HL-60 (cell line): ENCODE results near the gene STAP1.

ENCODE experiments used
- DNase-seq, 2 experiments: peaks; one replicate each; pipeline ENCODE4 v3.0.0-alpha.2; 2010 to 2020; ENCODE audit warnings: low read depth in 1 of 2, low spot score in 1 of 2
- H3K27ac ChIP-seq: fragments of 250-450 bp; sonication (Bioruptor Pico); replicated peaks from 2 replicates; pipeline ENCODE4 v1.5.1; 2020; ENCODE audit warnings: mild to moderate bottlenecking, moderate library complexity
- H3K27me3 ChIP-seq: fragments of 250-450 bp; sonication (Bioruptor Pico); 2 replicates; pipeline ENCODE4 v1.5.1; 2021; ENCODE audit warnings: mild to moderate bottlenecking, moderate library complexity; ENCODE audit not compliant: insufficient read depth, poor library complexity, severe bottlenecking
- H3K4me3 ChIP-seq: replicated peaks from 2 replicates; pipeline ENCODE4 v1.5.1; 2011; ENCODE audit warnings: mild to moderate bottlenecking, control low read depth, low read length; ENCODE audit not compliant: insufficient read depth
- GABPA ChIP-seq: IDR thresholded peaks from 2 replicates; pipeline ENCODE4 v1.6.1; 2012; ENCODE audit warnings: low read depth
- POLR2AphosphoS5 ChIP-seq: IDR thresholded peaks from 2 replicates; pipeline ENCODE4 v1.6.1; 2012; ENCODE audit warnings: low read depth
- SPI1 ChIP-seq: IDR thresholded peaks from 2 replicates; pipeline ENCODE4 v1.6.1; 2012; ENCODE audit warnings: low read depth, mild to moderate bottlenecking, borderline replicate concordance
- TF ChIP-seq, protein P1 (sequence below): IDR thresholded peaks from one replicate; pipeline ENCODE4 v1.5.1; 2011; ENCODE audit warnings: low read length, control low read depth, inconsistent platforms; ENCODE audit not compliant: insufficient read depth
- TF ChIP-seq, protein P2 (sequence below): IDR thresholded peaks from 2 replicates; pipeline ENCODE4 v1.6.1; 2012; ENCODE audit warnings: low read depth; ENCODE audit not compliant: insufficient replicate concordance

Gene STAP1

GRCh38 chr4:67533112-67533511 is 25.4 kb upstream of the STAP1 start:
- no peak overlapping the region for H3K4me3 ChIP-seq
- H3K27me3 ChIP-seq, result no peaks in the 10 kb centered on the region
- DNase-seq, result no peak
- TF ChIP-seq, protein P1, sequence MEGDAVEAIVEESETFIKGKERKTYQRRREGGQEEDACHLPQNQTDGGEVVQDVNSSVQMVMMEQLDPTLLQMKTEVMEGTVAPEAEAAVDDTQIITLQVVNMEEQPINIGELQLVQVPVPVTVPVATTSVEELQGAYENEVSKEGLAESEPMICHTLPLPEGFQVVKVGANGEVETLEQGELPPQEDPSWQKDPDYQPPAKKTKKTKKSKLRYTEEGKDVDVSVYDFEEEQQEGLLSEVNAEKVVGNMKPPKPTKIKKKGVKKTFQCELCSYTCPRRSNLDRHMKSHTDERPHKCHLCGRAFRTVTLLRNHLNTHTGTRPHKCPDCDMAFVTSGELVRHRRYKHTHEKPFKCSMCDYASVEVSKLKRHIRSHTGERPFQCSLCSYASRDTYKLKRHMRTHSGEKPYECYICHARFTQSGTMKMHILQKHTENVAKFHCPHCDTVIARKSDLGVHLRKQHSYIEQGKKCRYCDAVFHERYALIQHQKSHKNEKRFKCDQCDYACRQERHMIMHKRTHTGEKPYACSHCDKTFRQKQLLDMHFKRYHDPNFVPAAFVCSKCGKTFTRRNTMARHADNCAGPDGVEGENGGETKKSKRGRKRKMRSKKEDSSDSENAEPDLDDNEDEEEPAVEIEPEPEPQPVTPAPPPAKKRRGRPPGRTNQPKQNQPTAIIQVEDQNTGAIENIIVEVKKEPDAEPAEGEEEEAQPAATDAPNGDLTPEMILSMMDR, result no peak
- TF ChIP-seq SPI1 (no peak; the same call in 1 of the 2 replicates), POLR2AphosphoS5 (no peak), GABPA (no peak)
- TF ChIP-seq, protein P2, sequence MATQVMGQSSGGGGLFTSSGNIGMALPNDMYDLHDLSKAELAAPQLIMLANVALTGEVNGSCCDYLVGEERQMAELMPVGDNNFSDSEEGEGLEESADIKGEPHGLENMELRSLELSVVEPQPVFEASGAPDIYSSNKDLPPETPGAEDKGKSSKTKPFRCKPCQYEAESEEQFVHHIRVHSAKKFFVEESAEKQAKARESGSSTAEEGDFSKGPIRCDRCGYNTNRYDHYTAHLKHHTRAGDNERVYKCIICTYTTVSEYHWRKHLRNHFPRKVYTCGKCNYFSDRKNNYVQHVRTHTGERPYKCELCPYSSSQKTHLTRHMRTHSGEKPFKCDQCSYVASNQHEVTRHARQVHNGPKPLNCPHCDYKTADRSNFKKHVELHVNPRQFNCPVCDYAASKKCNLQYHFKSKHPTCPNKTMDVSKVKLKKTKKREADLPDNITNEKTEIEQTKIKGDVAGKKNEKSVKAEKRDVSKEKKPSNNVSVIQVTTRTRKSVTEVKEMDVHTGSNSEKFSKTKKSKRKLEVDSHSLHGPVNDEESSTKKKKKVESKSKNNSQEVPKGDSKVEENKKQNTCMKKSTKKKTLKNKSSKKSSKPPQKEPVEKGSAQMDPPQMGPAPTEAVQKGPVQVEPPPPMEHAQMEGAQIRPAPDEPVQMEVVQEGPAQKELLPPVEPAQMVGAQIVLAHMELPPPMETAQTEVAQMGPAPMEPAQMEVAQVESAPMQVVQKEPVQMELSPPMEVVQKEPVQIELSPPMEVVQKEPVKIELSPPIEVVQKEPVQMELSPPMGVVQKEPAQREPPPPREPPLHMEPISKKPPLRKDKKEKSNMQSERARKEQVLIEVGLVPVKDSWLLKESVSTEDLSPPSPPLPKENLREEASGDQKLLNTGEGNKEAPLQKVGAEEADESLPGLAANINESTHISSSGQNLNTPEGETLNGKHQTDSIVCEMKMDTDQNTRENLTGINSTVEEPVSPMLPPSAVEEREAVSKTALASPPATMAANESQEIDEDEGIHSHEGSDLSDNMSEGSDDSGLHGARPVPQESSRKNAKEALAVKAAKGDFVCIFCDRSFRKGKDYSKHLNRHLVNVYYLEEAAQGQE, result no peak
- H3K27ac ChIP-seq, result no peak overlapping the region

GRCh38 chr4:67535280-67535840 is 23.2 kb upstream of the STAP1 start:
- H3K27me3 ChIP-seq, result no peaks in the 10 kb centered on the region
- H3K27ac ChIP-seq, result no peak overlapping the region
- TF ChIP-seq, protein P1, result no peak
- no peak for TF ChIP-seq POLR2AphosphoS5
- TF ChIP-seq SPI1, result no peak
- TF ChIP-seq, protein P2, result no peak
- no peak for TF ChIP-seq GABPA
- no peak for DNase-seq
- no peak overlapping the region for H3K4me3 ChIP-seq

- no peak for DNase-seq
- no peak overlapping the region for H3K4me3 ChIP-seq
- TF ChIP-seq GABPA (no peak), POLR2AphosphoS5 (no peak), SPI1 (no peak)
- TF ChIP-seq, protein P1, result no peak
- TF ChIP-seq, protein P2, result no peak
- no peak overlapping the region for H3K27ac ChIP-seq
- no peaks in the 10 kb centered on the region for H3K27me3 ChIP-seq
Observed at GRCh38 chr4:67539830-67540229, 18.7 kb upstream of the STAP1 start.
